Stimulated activated CD8-positive, alpha-beta memory T cell treated with anti-CD3 and anti-CD28 coated beads, Interleukin-12 subunit alpha, Interleukin-12 subunit beta, amount 100 ng/mL, for 24 hours (primary cell): ENCODE results near the gene ENTPD5.
"Not testable (repeated sequence)": the region's sequence is repeated elsewhere in the genome, so short reads cannot be mapped to it uniquely, and the experiment has no call there.

Source experiments
- DNase-seq: peaks from one replicate; pipeline ENCODE4 v3.0.0-alpha.2; 2020; ENCODE audit errors: extremely low read depth

The ENTPD5 gene

GRCh38 chr14:73944432-73945158 is 74.5 kb downstream of the ENTPD5 start:
- no peak for DNase-seq

DNA sequence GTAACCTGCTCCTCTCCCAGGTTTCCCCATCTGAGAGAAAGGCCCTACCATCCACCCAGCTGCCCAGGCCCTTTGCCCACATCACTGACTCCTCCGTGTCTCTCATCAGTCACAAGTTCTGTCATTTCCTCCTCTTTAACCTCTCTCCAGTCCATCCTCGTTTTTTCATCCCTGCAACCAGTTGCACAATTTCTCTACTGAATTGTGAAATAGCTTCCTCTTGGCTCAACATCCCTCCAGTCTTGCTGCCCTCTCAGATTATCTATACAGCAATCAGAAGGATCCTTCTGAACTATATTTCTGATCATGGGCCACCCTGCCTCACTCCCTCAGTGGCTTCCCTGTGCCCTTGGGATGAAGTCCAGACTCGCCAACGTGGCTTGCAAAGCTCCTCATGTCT is 76.0 kb downstream of the ENTPD5 start:
- DNase-seq, result no peak

GRCh38 chr14:73942180-73942579 is 76.9 kb downstream of the ENTPD5 start:
- no peak for DNase-seq

GRCh38 chr14:73937012-73937411 is 82.1 kb downstream of the ENTPD5 start:
- DNase-seq, result no peak

- no peak for DNase-seq
These were observed 82.5 kb downstream of the ENTPD5 start for GRCh38 chr14:73936548-73936947.

DNA sequence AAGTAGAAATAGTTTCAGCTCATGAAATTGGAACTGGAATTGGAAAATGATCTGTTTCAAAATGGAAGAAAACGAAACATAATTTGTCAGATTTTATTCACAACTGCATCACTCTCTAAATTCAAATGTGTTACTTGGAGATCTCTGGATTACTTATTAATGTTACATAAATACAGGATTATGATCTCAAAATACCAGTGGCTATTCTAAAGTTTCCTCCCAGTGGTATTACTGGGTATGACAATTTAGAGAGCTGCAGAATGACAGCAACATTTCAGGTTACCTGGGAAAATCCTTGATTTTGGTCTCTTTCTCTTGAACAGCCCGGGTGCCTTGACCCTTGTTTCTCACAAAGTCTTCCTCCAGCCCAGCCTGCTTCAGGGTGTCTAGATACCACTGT is 83.4 kb downstream of the ENTPD5 start:
- DNase-seq, result no peak

DNA sequence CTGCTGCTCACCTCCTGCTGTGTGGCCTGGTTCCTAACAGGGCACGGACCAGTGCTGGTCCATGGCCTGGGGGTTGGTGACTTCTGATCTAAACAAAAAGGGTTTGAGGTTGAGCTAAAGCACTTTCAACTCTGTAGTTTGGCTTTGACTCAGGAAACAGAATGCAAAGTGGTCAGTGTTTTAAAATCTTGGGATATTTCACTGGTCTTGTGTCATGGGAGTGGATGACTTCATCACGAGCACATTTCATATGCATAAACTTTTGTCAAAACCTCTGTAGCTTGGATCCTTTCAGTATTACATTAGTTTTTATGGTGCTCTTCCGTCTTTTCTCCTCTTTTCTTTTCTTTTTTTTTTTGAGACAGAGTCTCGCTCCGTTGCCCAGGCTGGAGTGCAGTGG is 94.8 kb downstream of the ENTPD5 start:
- no peak for DNase-seq

GRCh38 chr14:73919457-73919856 is 99.6 kb downstream of the ENTPD5 start:
- DNase-seq, result not testable (repeated sequence)

DNA sequence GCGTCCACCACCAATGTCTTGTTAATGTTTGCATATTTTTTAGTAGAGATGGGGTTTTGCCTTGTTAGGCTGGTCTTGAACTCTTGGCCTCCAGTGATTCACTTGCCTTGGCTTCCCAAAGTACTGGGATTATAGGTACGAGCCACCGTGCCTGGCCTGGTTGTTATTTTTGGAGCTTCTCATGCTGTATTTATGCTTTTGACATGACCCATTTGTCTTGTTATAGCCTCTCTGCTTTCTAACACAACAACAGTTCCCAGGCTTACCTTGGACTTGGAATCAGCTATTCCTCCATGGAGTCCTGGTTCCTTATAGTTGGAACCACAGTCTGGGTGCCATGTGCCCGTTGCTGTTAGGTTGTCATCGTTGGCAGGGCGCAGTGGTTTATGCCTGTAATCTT is 102.8 kb downstream of the ENTPD5 start:
- DNase-seq, result no peak

DNA sequence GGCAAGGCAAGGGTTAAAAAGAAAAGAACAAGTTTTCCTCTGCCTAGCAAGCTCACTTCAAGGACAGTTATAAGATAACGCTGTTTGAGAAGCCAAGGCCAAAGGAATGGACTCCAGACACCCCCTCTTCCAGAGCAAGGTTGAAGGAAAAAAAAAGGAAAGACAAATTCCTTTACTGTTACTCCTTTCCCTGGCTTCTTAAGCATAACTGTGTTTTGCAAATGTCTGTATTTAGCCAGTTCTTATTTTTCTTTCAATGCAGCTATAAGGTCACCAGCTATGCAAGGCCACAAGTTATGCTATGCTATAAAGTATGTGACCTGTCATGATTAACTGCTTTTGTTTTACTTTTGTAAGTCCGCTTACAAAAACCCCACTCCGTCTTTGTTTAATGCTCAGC is 105.8 kb downstream of the ENTPD5 start:
- DNase-seq, result no peak

DNA sequence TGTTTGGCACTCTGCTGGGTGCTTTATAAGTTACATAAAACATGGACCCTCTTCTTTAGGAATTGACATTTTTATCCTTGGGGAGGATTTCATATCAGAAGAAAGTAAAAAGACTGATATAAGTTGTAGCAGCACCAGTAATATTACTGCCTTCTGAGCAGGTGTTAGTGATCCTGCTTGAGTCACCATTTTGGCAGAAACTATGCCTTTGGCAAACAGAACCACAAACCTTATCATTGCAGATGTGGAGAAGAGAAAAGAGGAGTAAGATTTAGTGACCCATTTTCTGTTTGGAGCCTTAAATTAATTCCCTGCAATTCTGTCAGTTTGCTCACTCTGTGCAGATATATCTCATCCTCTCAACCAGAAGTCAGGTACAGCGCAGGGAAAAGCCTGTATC is 109.4 kb downstream of the ENTPD5 start:
- DNase-seq, result no peak
